GM23248 (cell line): Measurements from ENCODE around the gene PYGB.

Experiments used
- EZH2 ChIP-seq: fragments of 200-600 bp; sonication (generic); IDR thresholded peaks from 2 replicates; pipeline ENCODE4 v1.6.1; 2018; ENCODE audit warnings: antibody characterized with exemption, mild to moderate bottlenecking; ENCODE audit not compliant: insufficient read depth, poor library complexity, severe bottlenecking
- EZH2phosphoT487 ChIP-seq: fragments of 200-600 bp; sonication (generic); IDR thresholded peaks from 2 replicates; pipeline ENCODE4 v1.6.1; 2018; ENCODE audit warnings: antibody characterized with exemption, moderate library complexity, mild to moderate bottlenecking, low read depth; ENCODE audit not compliant: insufficient read depth

DNA sequence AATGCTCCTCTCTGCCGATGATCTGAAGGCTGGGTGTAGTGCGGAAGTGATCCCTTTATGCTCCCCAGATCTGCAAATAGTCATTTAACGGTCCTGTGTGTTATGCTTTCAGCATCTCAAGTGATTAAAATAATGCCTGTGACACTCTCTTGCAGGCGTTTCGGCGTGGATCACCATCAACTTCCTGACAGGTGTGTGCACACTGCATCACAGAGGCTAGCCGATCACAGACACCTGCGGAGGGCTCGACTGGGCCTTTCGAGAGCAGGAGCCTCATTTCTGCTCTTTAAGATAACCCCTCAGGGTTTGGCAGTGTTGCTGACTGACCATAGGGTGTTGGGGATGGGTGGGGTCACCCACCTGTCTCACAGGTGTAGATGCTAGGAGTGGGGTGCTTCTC, 32.4 kb upstream of the PYGB start:
- TF ChIP-seq EZH2phosphoT487 (no peak), EZH2 (no peak)
